GM21619 (cell line): Measurements from ENCODE around the gene AMACR.
A peak's percentile ranks its signal among the peaks of the same experiment; 100 is the strongest.

Experiments used
- ATAC-seq: cut with Tn5 transposase; IDR thresholded peaks from one replicate; pipeline ENCODE4 v1.9.1; 2021; ENCODE audit not compliant: unreplicated experiment

AMACR gene

DNA sequence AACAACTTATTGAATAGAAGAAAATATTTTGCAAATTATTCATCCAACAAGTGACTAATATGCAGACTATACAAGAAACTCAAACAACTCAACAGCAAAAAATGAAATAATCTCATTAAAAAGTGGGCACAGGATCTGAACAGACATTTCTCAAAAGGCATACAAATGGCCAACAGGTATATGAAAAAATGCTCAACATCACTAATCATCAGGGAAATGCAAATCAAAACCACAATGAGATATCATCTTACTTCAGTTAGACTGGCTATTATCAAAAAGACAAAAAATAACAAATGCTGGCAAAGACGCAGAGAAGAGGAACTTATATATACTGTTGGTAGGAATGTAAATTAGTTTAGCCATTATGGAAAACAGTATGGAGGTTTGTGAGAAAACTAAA lies 1.8 kb upstream of the AMACR start:
- no peak for ATAC-seq

DNA sequence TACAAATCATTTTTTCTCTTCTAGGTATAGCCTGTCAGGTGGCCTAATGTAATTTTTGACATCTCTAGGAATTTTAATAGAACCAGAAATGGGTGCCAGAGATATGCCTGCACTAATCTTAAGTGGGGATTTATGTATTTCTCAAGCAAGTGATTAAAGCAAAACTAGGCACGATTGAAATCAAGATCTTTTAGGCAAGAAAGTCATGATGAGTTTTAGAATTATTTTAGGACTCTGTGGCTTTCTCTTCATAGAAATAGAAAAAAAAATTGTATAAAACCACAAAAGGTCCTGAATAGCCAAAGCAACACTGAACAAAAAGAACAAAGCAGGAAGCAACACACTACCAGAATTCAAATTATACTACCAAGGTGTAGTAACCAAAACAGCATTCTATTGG lies 952 bp upstream of the AMACR start:
- ATAC-seq, result no peak

DNA sequence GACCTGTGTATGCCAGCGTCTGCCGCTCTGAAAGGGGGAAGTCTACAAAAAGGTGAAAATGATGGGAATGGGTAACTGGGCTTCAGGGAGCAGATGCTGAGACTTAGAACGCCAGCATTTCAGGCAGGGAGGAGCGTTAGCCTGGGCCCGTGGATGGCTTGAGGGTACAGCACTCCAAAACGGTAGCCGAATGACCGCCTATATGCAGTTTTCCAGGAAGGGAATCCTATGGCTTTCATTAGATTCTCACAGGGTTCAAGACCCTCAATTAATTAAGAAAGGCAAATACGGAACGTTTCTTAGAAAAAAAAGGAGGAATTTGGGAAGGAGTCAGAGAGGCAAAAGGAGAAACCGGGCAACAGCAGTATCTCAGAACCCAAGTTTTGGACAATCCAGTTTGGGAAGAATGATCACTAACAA lies 639 bp downstream of the AMACR start:
- no peak for ATAC-seq

GRCh38 chr5:34005681-34006080 lies 2.2 kb downstream of the AMACR start:
- ATAC-seq, result no peak

GRCh38 chr5:34005211-34005610 lies 2.6 kb downstream of the AMACR start:
- no peak for ATAC-seq

DNA sequence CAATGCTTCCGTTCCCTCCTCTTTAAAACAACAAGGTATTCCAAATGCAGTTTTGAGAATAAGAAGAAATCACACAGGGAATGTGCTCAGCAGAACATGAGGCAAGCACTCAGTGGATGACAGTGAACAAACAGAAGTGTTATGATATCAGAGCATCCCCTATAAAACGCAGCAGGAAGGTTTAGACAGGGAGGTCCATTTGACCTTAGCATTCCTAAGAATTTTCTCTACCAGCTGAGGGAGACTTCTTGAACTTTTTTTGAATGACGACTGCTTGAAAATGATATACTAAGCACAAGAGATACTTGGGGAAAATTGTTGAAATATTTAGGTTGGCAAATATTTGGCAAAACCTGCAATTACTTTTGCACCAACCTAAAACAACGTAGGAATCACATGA lies 3.9 kb downstream of the AMACR start:
- no peak for ATAC-seq

- ATAC-seq, result no peak
These were observed 5.1 kb downstream of the AMACR start for GRCh38 chr5:34002629-34003328.

DNA sequence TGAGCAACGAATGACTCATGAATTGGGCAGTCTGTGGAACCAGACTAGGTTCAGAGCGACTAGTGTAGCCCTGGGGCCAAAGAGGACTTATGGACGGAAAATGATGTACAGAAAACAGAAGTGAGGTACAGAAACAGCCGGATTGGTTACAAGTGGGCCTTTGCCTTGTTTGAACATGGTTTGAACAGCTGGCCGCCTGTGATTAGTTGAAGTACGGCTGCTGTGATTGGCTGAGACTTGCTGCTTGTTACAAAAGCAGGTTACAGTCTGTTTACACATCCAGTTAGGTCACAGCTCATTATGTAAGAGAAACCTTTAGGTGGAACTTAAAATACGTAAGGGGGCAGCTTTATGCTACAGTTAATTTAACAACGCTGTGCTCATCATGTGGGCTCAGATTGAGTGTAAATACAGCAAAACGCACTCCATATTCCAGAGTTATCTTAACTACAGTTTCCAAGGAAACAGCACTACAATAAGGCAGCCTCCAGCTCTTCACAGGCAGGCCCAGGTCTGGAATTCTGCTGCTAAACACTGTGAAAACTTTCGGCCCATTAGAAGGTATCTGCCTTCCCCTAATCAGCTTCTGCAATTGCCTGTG lies 6.5 kb downstream of the AMACR start:
- no peak for ATAC-seq

- no peak for ATAC-seq
These were observed 7.9 kb downstream of the AMACR start for GRCh38 chr5:33999978-34000377.

- ATAC-seq, result peak; percentile 68
These were observed 10.4 kb downstream of the AMACR start for GRCh38 chr5:33997331-33997983.

DNA sequence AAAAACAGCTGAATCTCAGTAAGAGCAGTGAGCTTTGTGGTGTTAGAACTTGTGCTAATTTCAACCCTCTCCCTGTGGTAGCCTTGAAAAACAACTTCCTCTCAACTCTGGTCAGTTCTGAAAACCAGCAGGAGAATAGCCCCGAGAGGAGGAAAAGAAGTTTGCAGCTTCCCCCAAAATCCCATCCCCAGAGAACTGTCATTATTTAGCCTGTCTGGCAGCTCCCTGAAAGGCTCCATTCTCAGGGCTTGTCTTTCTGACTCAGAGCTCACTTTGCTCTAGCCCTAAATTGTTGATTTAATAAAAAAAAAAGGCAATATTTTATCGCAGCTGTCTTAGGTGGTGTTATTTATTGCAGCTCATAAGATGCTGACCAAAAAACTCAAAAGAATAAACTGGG lies 12.0 kb downstream of the AMACR start:
- ATAC-seq, result no peak

DNA sequence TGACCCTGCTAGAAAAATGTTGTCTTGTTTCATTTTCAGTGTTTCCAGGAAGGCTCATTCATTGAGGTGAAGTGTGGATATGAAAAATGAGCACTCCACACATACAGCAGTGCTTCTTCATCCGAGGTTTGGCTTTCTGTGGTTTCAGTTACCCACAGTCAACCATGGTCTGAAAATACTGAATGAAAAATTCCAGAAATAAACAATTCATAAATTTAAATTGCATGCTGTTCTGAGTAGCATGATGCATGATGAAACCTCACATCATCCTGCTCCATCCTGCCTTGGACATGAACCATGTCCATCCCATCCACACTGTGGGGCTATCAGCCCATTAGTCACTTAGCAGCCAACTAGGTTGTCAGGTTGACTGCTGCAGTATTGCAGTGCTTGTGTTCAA lies 13.0 kb downstream of the AMACR start:
- no peak for ATAC-seq

- no peak for ATAC-seq
These were observed 15.0 kb downstream of the AMACR start for GRCh38 chr5:33992864-33993263.

DNA sequence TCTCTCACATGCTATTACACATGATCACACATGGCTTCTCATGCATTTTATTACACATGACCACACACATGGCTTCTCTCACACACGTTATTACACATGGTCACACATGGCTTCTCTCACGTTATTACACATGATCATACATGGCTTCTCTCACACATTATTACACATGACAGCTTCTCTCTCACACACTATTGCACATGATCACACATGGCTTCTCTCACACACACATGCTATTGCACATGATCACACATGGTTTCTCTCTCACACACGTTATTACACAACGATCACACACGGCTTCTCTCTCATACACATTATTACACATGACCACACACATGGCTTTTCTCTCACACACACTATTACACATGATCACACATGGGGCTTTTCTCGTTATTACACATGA lies 22.4 kb downstream of the AMACR start:
- no peak for ATAC-seq

DNA sequence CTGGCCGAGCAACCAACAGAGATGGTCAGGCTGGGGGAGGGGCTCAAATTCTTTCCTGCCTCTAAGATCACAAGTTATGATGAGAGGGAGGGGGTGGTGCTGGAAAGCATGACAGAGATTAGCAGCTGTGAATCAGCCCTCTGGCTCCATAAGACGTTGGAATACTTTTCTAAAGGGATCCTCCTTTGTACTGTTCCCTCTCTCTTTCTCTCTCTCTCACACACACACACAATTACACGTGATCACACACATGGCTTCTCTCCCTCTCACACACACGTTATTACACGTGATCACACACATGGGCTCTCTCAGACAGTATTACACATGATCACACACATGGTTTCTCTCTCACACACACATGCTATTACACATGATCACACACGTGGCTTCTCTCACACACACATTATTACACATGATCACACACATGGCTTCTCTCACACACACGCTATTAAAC lies 23.2 kb downstream of the AMACR start, which contains the start of gene SLC45A2:
TSS of gene SLC45A2 (minus strand) at position 23 of the 454 bp plus-strand sequence. CDS start 110 bp downstream, outside the sequence.
- no peak for ATAC-seq

GRCh38 chr5:33984178-33984577 lies 23.7 kb downstream of the AMACR start:
- no peak for ATAC-seq

DNA sequence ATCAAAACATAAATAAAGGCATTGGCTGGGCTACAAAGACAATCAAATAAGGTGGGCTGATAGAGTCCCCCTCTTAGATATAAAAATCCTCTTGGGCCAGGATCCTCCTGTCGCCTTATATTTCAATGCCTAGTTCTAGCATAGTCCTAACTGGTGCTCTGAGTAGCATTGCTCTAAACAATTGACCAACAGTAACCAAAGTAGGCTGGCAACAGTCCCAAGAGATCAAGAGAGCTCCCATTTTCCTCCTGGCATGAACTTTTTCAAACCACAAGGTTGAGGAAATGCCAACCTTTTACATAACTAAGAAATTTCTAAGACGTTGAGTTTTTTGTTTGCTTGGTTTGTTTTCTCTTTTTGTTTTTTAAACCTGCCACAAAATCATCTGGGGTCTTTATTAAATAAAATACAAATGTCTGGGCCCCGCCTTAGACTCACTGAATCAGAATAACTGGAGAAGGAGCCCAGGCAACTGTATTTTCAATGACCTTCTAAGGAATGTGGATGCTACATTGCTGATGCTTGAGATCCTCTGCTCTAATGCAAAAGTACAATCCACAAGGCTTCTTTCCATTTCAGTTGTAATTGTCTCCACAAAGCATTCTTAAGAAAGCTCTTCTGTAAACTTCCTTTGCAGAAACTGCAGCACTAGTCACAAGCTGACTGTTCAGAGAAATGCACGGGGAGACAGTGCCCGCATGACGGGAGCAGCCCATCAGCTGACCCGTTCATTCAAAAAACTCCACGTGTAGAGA lies 26.3 kb downstream of the AMACR start:
- ATAC-seq, result no peak

DNA sequence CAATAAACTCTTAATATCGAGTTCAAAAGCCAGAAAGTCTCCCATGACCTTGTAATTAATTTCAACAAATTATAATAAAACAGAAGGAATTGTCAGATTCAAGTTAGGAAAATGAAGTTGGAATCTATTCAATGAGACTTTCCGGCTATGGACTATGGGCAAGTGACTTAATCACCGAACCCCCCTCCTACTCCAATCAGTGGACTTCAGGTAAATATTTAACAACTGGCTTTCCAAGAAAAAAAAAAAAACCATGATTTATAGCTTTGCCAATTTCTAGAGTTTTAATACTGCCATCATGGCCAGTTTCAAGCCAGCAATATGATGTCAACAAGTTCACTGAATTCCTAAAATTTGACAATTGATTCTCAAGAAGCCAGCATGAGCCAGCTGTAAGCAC lies 27.8 kb downstream of the AMACR start:
- ATAC-seq, result no peak

DNA sequence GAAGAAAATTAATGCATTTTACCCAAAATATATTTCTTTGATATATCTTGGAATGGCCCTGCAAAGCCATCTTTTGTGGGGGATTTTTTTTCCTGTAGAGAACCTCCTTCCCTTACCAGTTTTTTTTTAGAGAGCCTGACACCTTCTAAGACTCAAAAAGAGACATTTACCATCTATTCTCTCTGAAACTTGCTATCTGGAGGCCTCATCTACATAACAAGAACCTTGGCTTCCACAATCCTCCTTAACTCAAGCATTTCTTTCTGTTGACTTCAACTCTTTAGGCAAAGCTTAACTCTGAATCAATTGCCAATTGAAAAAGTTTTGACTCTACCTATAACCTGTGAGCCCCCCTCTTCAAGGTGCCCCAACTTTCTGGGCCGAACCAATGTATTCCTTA lies 29.5 kb downstream of the AMACR start:
- no peak for ATAC-seq

DNA sequence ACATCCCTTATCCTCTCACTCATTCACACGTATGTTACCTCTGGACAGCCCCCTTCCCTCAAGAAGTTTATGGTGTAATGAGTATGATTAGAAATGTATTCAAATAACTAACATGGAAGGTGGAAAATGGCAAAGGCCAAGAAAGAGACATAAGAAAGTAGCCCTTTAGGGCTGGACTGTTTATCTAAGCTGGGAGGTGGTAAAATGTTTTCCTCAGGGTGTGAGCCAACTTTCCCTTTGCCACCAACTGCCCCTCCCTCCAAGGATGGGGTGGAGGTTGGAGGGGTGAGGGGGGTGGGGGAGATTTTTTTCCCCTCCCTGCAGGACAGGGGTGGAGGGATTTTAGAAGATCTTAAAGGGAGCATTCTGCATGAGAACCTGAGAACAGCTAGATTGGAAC lies 31.5 kb downstream of the AMACR start:
- ATAC-seq, result no peak

GRCh38 chr5:33975852-33976251 lies 32.0 kb downstream of the AMACR start:
- ATAC-seq, result no peak

GRCh38 chr5:33973271-33973670 lies 34.6 kb downstream of the AMACR start:
- ATAC-seq, result peak; percentile 65
